T-helper 1 cell treated with Interleukin-12 subunit alpha and Interleukin-12 subunit beta and Interleukin-4 antibody, amounts not matched to agents 30 μg/mL and 1 μg/mL, for 36 hours (primary cell): Measurements from ENCODE around the gene ST7L.
"Not testable (repeated sequence)": the region's sequence is repeated elsewhere in the genome, so short reads cannot be mapped to it uniquely, and the experiment has no call there.

Experiments
- H3K27ac Mint-ChIP-seq: one replicate; pipeline ENCODE4 v1.8.0; 2021; ENCODE audit warnings: mild to moderate bottlenecking, mixed read lengths
- H3K27me3 Mint-ChIP-seq: one replicate; pipeline ENCODE4 v1.8.0; 2021; ENCODE audit warnings: low read depth, mixed read lengths
- H3K36me3 Mint-ChIP-seq: one replicate; pipeline ENCODE4 v1.8.0; 2021; ENCODE audit warnings: low read depth, mixed read lengths
- H3K4me1 Mint-ChIP-seq: one replicate; pipeline ENCODE4 v1.8.0; 2021; ENCODE audit warnings: low read depth, mixed read lengths
- H3K4me3 Mint-ChIP-seq: one replicate; pipeline ENCODE4 v1.8.0; 2021; ENCODE audit warnings: mild to moderate bottlenecking, moderate library complexity, mixed read lengths
- H3K9me3 Mint-ChIP-seq: one replicate; pipeline ENCODE4 v1.8.0; 2021; ENCODE audit warnings: mixed read lengths

ST7L gene, protein sequence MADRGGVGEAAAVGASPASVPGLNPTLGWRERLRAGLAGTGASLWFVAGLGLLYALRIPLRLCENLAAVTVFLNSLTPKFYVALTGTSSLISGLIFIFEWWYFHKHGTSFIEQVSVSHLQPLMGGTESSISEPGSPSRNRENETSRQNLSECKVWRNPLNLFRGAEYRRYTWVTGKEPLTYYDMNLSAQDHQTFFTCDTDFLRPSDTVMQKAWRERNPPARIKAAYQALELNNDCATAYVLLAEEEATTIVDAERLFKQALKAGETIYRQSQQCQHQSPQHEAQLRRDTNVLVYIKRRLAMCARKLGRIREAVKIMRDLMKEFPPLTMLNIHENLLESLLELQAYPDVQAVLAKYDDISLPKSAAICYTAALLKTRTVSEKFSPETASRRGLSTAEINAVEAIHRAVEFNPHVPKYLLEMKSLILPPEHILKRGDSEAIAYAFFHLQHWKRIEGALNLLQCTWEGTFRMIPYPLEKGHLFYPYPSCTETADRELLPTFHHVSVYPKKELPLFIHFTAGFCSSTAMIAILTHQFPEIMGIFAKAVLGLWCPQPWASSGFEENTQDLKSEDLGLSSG

DNA sequence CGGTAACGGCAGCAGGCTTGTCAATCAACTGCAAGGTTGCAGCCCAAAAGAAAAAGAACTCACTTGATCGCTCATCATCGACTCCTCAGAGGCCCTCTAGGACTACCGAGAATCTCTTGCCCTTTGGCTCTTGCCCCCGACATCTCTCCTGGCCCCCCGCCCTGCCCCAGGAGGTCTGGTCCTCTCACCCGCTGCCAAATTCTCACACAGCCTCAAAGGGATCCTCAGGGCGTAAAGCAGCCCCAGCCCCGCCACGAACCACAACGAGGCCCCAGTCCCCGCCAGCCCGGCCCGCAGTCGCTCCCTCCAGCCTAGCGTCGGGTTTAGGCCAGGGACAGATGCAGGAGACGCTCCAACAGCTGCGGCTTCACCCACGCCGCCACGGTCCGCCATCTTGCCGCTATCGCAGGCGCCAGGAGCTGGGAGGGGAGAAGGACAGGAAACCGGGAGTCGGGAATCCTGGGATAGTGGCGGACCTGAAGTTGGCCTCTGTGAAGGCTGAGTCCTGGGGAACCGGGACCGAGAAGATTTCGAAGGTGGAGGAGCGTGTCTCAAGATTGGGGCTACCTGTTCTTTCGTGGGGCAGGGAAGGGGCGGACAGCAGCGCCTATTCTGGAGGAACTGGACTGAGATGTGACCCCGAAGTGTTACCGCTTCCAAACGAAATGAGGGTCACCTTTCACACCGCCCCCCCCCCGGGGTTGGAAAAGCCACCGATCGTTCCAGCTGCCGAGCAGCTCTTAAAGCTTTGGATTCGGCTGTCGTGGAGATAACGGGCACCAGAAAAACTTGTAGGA lies at the start of gene ST7L:
Gene ST7L, minus strand, starts transcription at position 421 of the 797 bp plus-strand sequence. Its CDS starts 28 bp downstream, at position 393.
- H3K27me3 Mint-ChIP-seq, result no peaks in the 10 kb centered on the region
- H3K9me3 Mint-ChIP-seq, result no peaks in the 10 kb centered on the region
- H3K27ac Mint-ChIP-seq, result peak within 1 kb of the TSS; percentile 100
- peaks cover 32% of the 10 kb centered on the region for H3K4me1 Mint-ChIP-seq
- peak within 1 kb of the TSS; percentile 99 for H3K4me3 Mint-ChIP-seq
- H3K36me3 Mint-ChIP-seq, result peaks cover 19% of the 10 kb centered on the region

DNA sequence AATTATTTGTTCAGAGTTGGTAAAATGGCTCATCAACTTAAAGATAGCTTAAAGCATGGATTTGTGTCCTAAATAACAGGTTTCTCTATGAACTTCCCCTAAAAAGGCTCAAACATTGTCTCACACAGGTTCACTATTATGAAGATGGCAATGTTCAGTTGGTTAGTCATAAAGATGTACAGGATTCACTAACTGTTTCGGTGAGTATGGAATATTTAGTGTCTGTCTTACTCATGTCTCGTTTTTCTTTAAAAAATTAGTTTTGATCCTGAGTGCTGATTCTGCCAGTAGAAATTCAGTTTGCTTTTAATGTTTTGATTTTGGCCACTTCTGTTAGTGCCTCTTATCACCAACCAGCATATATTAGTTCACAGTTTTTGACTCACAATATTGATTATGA lies 48.0 kb upstream of the ST7L start:
- Mint-ChIP-seq H3K36me3 (peaks cover 73% of the 10 kb centered on the region), H3K27me3 (no peaks in the 10 kb centered on the region), H3K9me3 (no peaks in the 10 kb centered on the region), H3K4me1 (peaks cover 29% of the 10 kb centered on the region), H3K27ac (no peak overlapping the region), H3K4me3 (no peak overlapping the region)

DNA sequence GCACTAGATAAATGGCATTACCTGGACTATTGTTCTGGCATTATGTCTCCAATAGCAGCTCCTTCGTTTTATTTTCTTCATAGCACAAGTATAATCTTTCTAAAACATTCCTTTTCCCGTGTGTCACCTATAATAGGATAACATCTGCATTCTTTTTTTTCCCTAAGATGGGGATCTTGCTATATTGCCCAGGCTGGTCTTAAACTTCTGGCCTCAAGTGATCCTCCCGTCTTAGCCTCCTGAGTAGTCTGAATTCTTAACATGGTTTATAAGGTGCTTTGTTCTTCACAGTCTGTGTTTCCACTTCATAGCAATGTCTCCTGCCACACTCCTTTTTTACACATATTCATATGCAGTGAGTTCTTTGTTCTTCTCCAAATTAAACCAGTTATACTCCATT lies 46.9 kb upstream of the ST7L start:
- Mint-ChIP-seq H3K27me3 (no peaks in the 10 kb centered on the region), H3K4me3 (no peak overlapping the region), H3K4me1 (peaks cover 26% of the 10 kb centered on the region), H3K36me3 (peaks cover 72% of the 10 kb centered on the region), H3K27ac (peak overlapping the region; percentile 38), H3K9me3 (no peaks in the 10 kb centered on the region)

DNA sequence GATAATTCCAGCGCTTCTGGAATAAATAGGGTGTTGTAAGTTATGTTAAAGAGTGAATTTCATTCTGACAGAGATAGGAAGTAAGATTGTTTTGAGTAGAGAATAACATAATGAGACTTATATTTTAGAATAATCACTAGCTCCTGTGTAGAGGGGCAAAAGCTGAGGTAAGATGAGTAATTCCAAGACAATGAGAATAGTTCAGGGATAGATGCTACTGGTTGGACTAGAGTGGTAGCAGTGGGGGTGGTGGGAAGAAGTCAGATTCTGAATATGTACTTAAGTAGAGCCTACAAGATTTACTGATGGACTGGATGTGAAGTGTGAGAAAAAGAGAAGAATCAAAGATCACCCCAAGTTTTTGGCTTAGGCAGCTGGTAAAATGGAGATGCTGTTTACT lies 32.3 kb upstream of the ST7L start:
- peaks cover 41% of the 10 kb centered on the region for H3K36me3 Mint-ChIP-seq
- H3K27ac Mint-ChIP-seq, result no peak overlapping the region
- H3K4me1 Mint-ChIP-seq, result peaks cover 9% of the 10 kb centered on the region
- H3K4me3 Mint-ChIP-seq, result no peak overlapping the region
- no peaks in the 10 kb centered on the region for H3K9me3 Mint-ChIP-seq
- no peaks in the 10 kb centered on the region for H3K27me3 Mint-ChIP-seq

DNA sequence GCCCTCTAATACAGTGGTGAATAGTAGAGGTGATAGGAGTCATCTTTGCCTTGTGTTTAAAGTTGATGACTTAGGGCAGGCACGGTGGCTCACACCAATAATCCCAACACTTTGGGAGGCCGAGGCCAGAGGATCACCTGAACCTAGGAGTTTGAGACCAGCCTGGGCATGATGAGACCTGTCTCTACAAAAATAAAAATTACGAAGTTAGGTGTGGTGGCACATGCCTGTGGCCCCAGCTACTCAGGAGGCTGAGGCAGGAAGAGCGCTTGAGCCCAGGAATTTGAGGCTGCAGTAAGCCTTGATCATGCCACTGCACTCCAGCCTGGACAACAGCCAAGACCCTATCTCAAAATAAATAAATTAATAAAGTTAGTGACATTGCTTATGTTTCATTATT lies 27.3 kb upstream of the ST7L start:
- H3K36me3 Mint-ChIP-seq, result peaks cover 45% of the 10 kb centered on the region
- H3K4me3 Mint-ChIP-seq, result no peak overlapping the region
- H3K27me3 Mint-ChIP-seq, result no peaks in the 10 kb centered on the region
- peaks cover 24% of the 10 kb centered on the region for H3K4me1 Mint-ChIP-seq
- H3K9me3 Mint-ChIP-seq, result no peaks in the 10 kb centered on the region
- H3K27ac Mint-ChIP-seq, result no peak overlapping the region

DNA sequence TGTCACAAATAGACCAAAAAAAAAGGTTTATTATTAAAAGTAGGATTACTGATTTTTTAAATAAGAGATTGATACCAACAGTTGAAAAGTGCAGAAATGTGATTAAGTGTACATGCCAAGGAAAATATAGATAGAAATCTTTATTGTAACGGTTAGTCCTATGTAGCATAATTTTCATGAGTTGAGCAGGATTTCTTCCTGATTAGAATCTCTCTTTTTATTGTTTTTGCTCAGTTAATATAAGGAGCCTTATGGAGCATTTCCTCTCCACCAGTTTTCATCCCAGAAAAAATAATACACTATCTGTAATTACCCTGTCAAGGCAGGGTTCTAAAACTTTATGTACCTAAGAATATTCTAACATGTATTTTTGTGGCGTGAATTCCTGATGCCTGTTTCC lies 24.1 kb upstream of the ST7L start:
- H3K4me1 Mint-ChIP-seq, result peaks cover 18% of the 10 kb centered on the region
- H3K27ac Mint-ChIP-seq, result no peak overlapping the region
- H3K36me3 Mint-ChIP-seq, result peaks cover 23% of the 10 kb centered on the region
- H3K9me3 Mint-ChIP-seq, result no peaks in the 10 kb centered on the region
- no peaks in the 10 kb centered on the region for H3K27me3 Mint-ChIP-seq
- H3K4me3 Mint-ChIP-seq, result no peak overlapping the region

DNA sequence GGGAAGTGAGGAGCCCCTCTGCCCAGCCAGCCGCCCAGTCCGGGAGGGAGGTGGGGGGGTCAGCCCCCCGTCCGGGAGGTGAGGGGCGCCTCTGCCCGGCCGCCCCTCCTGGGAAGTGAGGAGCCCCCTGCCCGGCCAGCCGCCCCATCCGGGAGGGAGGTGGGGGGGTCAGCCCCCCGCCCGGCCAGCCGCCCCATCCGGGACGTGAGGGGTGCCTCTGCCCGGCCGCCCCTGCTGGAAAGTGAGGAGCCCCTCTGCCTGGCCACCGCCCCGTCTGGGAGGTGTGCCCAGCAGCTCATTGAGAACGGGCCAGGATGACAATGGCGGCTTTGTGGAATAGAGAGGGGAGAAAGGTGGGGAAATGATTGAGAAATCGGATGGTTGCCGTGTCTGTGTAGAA lies 21.5 kb upstream of the ST7L start:
- not testable (repeated sequence) for H3K4me3 Mint-ChIP-seq, H3K27me3 Mint-ChIP-seq, H3K27ac Mint-ChIP-seq, H3K9me3 Mint-ChIP-seq
- Mint-ChIP-seq H3K36me3 (peaks cover 13% of the 10 kb centered on the region), H3K4me1 (peaks cover 28% of the 10 kb centered on the region)

DNA sequence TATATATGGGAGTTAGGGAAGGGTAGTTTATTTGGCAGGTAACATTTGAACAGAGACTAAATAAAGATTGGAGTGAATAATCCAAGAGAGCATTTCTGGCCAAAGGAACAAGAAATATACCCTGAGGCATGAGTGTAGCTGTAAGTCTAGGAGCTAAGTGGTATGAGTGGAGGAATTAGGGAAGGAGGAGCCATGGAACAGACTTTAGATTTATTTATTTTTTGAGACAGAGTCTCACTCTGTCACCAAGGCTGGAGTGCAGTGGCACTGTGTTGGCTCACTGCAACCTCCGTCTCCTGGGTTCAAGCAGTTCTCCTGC lies 19.1 kb upstream of the ST7L start:
- Mint-ChIP-seq H3K4me3 (no peak overlapping the region), H3K27me3 (no peaks in the 10 kb centered on the region), H3K4me1 (peaks cover 37% of the 10 kb centered on the region), H3K27ac (no peak overlapping the region), H3K36me3 (peaks cover 9% of the 10 kb centered on the region), H3K9me3 (no peaks in the 10 kb centered on the region)

DNA sequence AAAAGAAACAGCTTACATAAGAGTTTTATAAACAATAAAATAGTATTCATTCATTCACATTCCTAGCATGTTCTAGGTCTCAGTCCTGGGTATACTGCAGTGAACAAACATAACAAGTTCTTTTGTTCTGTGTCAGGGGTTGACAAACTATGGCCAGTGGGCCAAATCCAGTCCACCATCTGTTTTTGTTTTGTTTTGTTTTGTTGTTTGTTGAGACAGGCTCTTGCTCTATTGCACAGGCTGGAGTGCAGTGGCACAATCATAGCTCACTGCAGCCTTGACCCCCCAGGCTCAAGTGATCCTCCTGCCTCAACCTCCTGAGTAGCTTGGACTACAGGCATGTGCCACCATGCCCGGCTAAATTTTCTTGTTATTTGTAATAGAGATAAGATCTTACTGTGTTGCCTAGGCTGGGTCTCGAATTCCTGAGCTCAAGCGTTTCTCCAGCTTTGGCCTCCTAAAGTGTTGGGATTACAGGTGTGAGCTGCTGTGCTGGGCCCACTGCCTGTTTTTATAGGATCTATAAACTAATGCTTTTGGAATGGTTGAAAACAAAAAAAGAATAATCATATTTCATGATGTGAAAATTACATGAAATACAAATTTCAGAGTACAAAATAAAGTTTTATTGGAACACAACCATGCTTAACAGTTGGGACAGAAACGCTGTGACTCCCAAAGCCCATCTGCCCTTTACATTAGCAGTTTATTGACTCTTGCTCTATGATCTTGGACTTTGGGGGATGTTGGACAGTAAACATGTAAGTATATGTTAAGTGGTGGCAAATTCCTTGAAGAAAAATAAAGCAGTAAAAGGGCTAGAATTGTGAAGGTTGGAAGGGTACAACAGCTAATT lies 18.5 kb upstream of the ST7L start:
- Mint-ChIP-seq H3K9me3 (no peaks in the 10 kb centered on the region), H3K27me3 (no peaks in the 10 kb centered on the region), H3K4me1 (peaks cover 40% of the 10 kb centered on the region), H3K36me3 (peaks cover 8% of the 10 kb centered on the region), H3K27ac (no peak overlapping the region), H3K4me3 (no peak overlapping the region)

DNA sequence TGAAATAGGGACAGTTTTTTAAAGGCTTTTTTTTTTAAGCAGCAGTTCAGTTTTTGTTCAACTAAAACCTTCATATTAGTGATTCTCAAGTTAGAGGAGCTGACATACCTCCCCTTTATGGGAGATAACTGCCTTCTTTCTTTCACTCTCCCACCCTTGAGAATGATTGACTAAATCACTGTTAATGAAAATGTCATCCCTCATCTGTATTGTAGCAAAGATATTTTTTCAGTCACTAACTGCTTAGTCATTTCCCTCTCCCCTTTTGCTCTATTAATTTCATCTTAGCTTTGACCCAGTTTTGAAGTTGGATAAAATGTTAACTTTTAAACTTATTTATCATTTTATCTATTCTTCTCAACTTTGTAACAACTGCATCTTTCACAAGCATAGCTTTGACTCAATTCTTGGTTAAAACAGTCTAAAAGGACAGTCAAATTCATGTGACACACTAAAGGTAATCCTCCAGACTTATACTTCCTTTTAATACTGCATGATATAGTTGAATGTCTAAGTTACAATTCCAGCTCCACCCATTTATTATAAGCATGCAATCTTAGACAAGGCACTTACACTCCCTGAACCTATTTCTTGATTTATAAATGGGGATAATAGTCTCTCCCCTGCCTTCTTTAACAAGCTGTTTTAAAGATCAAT lies 17.8 kb upstream of the ST7L start:
- Mint-ChIP-seq H3K4me1 (peaks cover 43% of the 10 kb centered on the region), H3K4me3 (peak overlapping the region; percentile 21), H3K9me3 (no peaks in the 10 kb centered on the region)

DNA sequence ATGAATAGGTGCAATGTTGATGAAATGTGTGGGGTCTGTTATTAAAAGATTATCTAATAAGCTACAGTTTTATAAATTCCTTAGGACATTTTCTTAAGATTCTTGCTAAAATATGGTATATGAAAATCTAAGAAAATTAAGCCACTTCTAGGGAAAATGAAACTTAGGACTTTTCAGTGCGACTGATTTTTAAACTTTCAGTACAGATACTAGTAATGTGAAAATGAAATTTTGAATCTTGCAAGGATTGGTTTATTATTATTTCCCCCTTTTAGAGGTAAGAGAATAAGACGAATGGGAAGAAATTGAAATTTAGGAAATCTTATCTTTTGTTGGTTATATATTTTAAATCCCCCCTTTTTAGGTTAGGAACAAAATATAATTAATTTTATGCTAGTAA lies 17.1 kb upstream of the ST7L start:
- Mint-ChIP-seq H3K27ac (no peak overlapping the region), H3K4me3 (no peak overlapping the region), H3K27me3 (no peaks in the 10 kb centered on the region), H3K36me3 (peaks cover 3% of the 10 kb centered on the region), H3K9me3 (no peaks in the 10 kb centered on the region), H3K4me1 (peaks cover 44% of the 10 kb centered on the region)

More for the DNA sequence above, 17.8 kb upstream of the ST7L start:
- Mint-ChIP-seq H3K27me3 (no peaks in the 10 kb centered on the region), H3K27ac (peak overlapping the region; percentile 45), H3K36me3 (peaks cover 3% of the 10 kb centered on the region)

DNA sequence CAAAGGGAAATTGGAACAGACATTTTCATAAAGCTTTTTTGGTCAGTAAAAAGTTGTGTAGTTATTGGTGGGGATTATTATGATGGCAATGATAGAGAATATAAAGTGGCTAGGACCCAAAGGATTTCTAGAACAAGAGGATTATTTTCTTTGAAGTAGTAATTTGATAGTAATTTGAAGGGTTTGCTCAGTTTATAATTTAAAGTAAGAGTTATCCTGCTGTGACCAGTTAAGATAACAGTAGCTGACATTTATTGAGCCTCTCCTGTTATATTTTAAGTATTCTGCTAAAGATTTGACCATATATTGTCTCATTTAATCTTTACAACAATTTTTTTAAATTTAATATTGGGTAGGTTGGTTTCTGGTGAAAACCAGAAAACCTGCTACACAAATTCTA lies 15.4 kb upstream of the ST7L start:
- Mint-ChIP-seq H3K9me3 (no peaks in the 10 kb centered on the region), H3K4me3 (no peak overlapping the region), H3K27me3 (no peaks in the 10 kb centered on the region), H3K4me1 (peaks cover 52% of the 10 kb centered on the region), H3K27ac (peak overlapping the region; percentile 20), H3K36me3 (peaks cover 11% of the 10 kb centered on the region)

DNA sequence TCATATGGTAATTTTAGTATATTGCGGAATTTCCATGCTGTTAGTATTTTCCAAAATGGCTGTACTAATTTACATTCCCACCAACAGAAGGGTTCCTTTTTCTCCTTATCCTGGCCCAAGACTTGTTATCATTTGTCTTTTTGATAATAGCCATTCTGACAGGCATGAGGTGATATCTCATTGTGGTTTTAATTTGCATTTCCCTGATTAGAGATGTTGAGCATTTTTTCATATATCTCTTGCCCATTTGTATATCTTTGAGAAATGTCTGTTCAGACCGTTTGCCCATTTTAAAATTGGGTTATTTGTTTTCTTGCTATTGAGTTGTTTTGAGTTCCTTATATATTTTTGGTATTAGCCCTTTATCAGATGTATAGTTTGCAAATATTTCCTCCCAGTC lies 14.7 kb upstream of the ST7L start:
- peaks cover 16% of the 10 kb centered on the region for H3K36me3 Mint-ChIP-seq
- H3K4me1 Mint-ChIP-seq, result peaks cover 55% of the 10 kb centered on the region
- no peaks in the 10 kb centered on the region for H3K27me3 Mint-ChIP-seq
- H3K27ac Mint-ChIP-seq, result no peak overlapping the region
- H3K9me3 Mint-ChIP-seq, result no peaks in the 10 kb centered on the region
- no peak overlapping the region for H3K4me3 Mint-ChIP-seq

DNA sequence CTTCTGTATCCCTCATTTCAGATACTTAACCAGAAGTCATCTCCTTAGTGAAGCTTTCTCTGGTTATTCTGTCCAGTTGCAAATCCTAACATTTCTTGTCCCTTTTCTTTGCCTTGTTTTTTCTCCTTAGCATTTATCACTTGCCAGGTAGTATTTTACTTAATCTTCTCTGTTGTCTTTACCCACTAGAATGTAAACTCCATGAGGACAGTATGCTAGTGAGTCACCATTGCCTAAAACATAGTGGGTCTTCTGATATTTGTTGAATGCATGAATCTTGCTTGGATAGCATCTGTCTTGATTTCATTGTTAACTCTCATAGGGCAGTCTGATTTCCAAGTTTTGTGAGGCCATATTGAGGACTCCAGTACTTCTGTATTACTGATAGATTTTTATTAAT lies 10.3 kb upstream of the ST7L start:
- Mint-ChIP-seq H3K4me1 (peaks cover 64% of the 10 kb centered on the region), H3K9me3 (no peaks in the 10 kb centered on the region), H3K4me3 (no peak overlapping the region), H3K27me3 (no peaks in the 10 kb centered on the region), H3K36me3 (peaks cover 31% of the 10 kb centered on the region), H3K27ac (peak overlapping the region; percentile 12)
